ENCODE results near the gene EIF3J. TPM values are rescaled to one million over a fixed set of nuclear protein-coding genes. Genes with fewer than 3 reads are reported as not detected.

Gene EIF3J
- total RNA-seq, 1 donor from 2014 or later: 91.1 TPM

DNA sequence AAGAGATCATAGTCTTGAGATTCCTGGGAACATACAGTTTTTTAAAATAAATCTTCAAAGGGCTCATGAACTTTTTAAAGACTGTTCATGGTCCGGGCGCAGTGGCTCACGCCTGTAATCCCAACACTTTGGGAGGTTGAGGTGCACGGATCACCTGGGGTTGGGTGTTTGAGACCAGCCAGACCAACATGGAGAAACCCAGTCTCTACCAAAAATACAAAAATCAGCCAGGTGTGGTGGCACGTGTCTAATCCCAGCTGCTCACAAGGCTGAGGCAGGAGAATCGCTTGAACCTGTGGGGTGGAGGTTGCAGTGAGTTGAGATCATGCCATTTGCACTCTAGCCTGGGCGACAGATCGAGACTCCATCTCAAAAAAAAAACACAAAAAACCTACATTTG lies 41.4 kb upstream of the EIF3J start:
- H3K27ac Mint-ChIP-seq: no peak overlapping the region

DNA sequence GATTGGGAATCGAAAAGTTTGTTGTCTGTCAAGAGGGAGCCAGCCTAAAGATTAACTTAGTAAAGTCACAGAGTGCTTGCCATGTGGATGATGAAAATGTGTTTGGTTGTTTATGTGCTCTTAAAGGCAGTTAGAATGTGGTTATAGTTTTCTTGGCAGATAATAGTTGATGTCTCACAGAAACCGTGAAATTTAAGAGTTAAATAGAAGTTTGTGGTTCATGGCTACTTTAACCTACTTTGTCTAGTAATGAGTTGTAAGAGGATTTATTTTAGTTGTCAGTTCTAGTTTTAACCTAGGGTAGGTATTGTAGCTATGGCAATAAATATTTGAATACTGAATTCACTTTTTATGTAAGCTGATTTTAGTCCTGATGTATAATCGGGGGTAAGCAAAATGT lies 36.4 kb upstream of the EIF3J start:
- H3K27me3 Mint-ChIP-seq: no peaks in the 10 kb centered on the region
- peaks cover 7% of the 10 kb centered on the region for H3K36me3 Mint-ChIP-seq
- H3K27ac Mint-ChIP-seq: no peak overlapping the region
- H3K9me3 Mint-ChIP-seq: no peaks in the 10 kb centered on the region
- DNase-seq (ENCODE audit: extremely low spot score, unreplicated experiment): no peak
- no peak overlapping the region for H3K4me3 Mint-ChIP-seq
- TF ChIP-seq, protein P1, sequence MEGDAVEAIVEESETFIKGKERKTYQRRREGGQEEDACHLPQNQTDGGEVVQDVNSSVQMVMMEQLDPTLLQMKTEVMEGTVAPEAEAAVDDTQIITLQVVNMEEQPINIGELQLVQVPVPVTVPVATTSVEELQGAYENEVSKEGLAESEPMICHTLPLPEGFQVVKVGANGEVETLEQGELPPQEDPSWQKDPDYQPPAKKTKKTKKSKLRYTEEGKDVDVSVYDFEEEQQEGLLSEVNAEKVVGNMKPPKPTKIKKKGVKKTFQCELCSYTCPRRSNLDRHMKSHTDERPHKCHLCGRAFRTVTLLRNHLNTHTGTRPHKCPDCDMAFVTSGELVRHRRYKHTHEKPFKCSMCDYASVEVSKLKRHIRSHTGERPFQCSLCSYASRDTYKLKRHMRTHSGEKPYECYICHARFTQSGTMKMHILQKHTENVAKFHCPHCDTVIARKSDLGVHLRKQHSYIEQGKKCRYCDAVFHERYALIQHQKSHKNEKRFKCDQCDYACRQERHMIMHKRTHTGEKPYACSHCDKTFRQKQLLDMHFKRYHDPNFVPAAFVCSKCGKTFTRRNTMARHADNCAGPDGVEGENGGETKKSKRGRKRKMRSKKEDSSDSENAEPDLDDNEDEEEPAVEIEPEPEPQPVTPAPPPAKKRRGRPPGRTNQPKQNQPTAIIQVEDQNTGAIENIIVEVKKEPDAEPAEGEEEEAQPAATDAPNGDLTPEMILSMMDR (conservative IDR thresholded peaks at IDR 0.05): no peak
- H3K4me1 Mint-ChIP-seq (ENCODE audit: unreplicated experiment): no peaks in the 10 kb centered on the region

More for the DNA sequence above, 41.4 kb upstream of the EIF3J start:
- Mint-ChIP-seq H3K27me3 (no peaks in the 10 kb centered on the region), H3K4me1 (ENCODE audit: unreplicated experiment) (no peaks in the 10 kb centered on the region), H3K9me3 (no peaks in the 10 kb centered on the region), H3K36me3 (peaks cover 19% of the 10 kb centered on the region), H3K4me3 (no peak overlapping the region)
- DNase-seq (ENCODE audit: extremely low spot score, unreplicated experiment): no peak
- TF ChIP-seq, protein P1 (conservative IDR thresholded peaks at IDR 0.05): no peak

DNA sequence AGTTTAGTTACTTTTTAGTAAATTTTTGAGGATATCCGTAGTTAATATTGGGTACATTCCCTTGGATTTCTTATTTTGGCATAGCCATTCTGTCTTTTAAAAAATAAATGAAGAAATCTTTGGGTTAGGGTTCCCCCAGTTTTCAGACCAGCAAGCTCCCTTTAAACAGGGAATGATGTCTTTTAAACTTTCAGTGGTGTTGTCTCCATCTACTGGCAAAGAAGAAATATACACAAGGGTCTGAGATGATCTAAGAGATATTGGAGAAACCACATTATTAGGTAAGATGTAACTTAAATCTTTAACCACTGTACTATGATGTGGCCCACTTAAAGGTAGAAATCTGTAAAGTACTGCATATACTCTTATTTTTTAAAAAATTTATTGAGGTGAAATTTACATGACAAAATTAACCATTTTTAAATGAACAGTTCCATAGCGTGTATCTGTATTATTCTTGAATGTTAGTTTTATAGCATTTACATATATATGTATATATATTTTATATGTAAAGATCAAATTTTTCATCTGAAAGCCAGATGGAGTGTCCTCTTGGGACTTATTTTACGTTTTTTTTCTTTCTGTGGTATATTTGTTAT lies 35.1 kb upstream of the EIF3J start:
- no peaks in the 10 kb centered on the region for H3K4me1 Mint-ChIP-seq (ENCODE audit: unreplicated experiment)
- H3K27ac Mint-ChIP-seq: no peak overlapping the region
- H3K36me3 Mint-ChIP-seq: no peaks in the 10 kb centered on the region
- no peaks in the 10 kb centered on the region for H3K9me3 Mint-ChIP-seq
- no peaks in the 10 kb centered on the region for H3K27me3 Mint-ChIP-seq
- H3K4me3 Mint-ChIP-seq: no peak overlapping the region
- TF ChIP-seq, protein P1 (conservative IDR thresholded peaks at IDR 0.05): peak; percentile 80
- DNase-seq (ENCODE audit: extremely low spot score, unreplicated experiment): no peak

DNA sequence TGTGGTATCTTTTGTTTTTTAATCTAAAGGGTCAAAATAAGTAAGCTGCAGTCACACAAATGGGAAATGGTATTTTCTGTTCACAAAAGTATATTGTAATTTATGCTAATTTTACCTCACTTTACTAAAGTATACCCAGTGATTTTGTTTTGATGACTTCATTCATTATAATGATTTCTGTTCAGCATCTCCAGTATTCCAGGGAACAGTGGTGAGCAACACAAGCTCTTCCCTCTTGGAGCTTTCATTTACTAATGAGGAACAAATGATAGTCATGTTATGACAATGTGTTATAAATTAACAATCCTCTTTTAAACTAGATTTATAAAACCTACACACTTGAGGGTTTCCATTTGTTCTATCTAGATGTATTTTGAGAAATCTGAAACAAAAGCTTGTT lies 20.5 kb upstream of the EIF3J start:
- Mint-ChIP-seq H3K4me3 (no peak overlapping the region), H3K27me3 (no peaks in the 10 kb centered on the region), H3K27ac (no peak overlapping the region), H3K4me1 (ENCODE audit: unreplicated experiment) (no peaks in the 10 kb centered on the region), H3K36me3 (peaks cover 11% of the 10 kb centered on the region), H3K9me3 (no peaks in the 10 kb centered on the region)
- TF ChIP-seq, protein P1 (conservative IDR thresholded peaks at IDR 0.05): no peak
- no peak for DNase-seq (ENCODE audit: extremely low spot score, unreplicated experiment)

DNA sequence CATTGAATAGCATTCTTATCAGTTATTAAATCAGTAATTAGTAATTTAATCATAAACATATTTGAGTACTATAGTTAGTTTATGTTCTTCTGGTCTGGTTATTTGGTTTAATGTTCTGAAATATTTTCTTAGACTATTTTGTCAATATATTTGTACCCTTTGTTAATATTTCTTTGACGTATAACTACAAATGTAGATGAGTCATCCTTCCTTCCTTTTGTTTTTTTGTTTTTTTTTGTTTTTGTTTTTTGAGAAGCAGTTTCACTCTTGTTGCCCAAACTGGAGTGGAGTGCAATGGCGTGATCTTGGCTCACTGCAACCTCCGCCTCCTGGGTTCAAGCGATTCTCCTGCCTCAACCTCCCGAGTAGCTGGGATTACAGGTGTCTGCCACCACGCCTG lies 17.4 kb upstream of the EIF3J start:
- peaks cover 14% of the 10 kb centered on the region for H3K36me3 Mint-ChIP-seq
- TF ChIP-seq, protein P1 (conservative IDR thresholded peaks at IDR 0.05): no peak

DNA sequence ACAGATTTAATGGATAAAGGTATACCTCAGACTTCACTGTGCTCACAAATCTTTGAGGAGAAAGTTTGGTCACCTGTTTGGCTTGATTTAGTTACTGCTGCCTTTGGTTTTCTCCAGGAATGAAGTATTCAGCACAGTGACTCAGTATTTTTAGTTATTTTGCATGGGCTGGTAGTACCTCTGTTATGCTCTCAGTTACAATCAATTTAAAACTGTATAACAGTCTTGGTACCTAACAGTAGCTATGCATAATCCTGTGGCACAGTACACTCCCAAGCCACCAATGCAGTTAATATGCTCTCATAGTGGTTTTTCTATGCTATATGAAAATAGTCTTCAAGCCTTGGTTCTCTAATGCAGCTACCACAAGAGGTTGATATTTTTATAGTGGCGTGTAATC lies 11.9 kb upstream of the EIF3J start:
- Mint-ChIP-seq H3K27ac (no peak overlapping the region), H3K9me3 (no peaks in the 10 kb centered on the region), H3K4me3 (no peak overlapping the region), H3K27me3 (no peaks in the 10 kb centered on the region), H3K4me1 (ENCODE audit: unreplicated experiment) (no peaks in the 10 kb centered on the region), H3K36me3 (peaks cover 4% of the 10 kb centered on the region)
- TF ChIP-seq, protein P1 (conservative IDR thresholded peaks at IDR 0.05): no peak
- no peak for DNase-seq (ENCODE audit: extremely low spot score, unreplicated experiment)

More for the DNA sequence above, 17.4 kb upstream of the EIF3J start:
- H3K9me3 Mint-ChIP-seq: no peaks in the 10 kb centered on the region
- no peaks in the 10 kb centered on the region for H3K4me1 Mint-ChIP-seq (ENCODE audit: unreplicated experiment)
- no peak overlapping the region for H3K27ac Mint-ChIP-seq
- no peaks in the 10 kb centered on the region for H3K27me3 Mint-ChIP-seq
- no peak for DNase-seq (ENCODE audit: extremely low spot score, unreplicated experiment)
- no peak overlapping the region for H3K4me3 Mint-ChIP-seq

Measured in type B pancreatic cell (in vitro differentiated cells).